Activated CD4-positive, alpha-beta T cell treated with anti-CD3 and anti-CD28 coated beads for 24 hours (primary cell): ENCODE data around the gene TFB1M.
A peak's percentile ranks its signal among the peaks of the same experiment; 100 is the strongest.
"Not testable (repeated sequence)": the region's sequence is repeated elsewhere in the genome, so short reads cannot be mapped to it uniquely, and the experiment has no call there.

Experiments used
- DNase-seq, 2 donors: peaks; one replicate each; pipeline ENCODE4 v3.0.0-alpha.2; 2020; ENCODE audit warnings: low read depth in 2 of 2

Gene TFB1M

DNA sequence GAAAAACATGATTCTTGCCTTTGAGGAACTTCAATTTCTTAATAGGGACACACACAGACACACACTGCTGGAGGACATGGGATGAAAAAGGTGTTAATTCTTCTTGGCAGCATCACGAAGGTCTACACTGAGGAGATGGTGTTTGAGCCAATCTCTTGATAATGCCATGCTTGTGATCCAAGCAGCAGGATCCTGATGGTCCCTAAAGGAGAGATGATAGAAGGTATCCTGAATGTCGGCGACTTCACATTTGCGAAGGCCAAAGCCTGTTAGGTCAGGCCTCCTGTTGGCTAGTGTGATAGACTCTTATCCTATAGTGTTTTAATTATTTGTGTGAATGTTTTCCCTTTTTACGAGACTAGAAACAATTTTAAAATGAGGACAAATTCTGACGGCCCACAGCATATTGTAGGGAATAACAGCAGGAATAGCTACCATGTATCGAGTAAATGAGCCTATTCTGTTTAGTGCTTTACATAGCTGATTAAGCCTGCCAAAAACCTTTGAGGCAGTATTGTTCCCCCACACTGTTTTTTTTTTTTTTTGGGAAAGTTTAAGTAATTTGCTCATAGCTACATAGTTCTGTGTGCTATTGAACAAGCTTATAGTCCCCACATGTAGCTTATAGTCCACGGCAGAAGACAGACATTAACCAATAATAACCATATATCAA lies 15.3 kb upstream of the TFB1M start:
- DNase-seq: no peak

DNA sequence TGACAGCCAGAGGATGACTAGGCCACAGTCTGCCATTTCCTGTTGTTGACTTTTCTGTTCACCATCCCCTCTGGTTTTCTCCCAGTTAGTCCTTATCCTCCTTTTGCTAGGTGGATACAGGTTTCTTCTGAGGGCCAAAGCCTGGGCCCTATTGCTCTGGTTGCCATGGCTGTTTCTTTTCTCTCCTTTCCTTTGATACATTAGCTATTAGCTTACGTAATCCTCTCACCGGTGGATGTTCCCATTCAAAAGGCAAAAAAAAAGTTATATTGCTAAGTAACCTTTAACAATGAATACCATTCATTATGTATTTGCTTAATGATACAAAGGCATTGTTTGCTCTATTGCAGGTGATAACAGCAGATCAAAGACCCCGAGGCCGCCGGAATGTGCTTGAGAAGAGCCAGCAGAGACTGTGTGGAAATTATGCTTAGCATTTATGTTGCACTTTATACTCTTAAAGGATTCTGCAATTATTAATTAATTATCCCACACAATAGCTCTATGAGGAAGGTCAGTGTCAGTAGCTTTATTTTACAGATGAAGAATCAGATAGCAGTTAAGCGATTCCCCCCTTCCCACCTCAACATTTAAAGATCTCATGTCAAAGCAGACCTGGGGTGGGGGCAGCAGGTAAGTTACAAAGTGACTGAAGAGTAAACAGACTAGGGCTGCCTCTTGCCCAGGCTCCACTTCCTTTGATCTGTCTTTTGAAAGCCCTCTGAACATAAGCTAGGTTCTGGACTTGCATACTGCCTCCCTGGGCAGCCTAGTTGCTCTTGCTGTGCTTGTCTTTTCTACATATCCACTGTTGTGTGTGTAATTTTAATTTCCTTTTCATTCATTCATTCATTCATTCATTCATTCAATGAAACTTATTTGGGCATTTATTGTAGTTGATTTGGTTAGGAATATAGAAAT lies 14.5 kb upstream of the TFB1M start:
- no peak for DNase-seq

DNA sequence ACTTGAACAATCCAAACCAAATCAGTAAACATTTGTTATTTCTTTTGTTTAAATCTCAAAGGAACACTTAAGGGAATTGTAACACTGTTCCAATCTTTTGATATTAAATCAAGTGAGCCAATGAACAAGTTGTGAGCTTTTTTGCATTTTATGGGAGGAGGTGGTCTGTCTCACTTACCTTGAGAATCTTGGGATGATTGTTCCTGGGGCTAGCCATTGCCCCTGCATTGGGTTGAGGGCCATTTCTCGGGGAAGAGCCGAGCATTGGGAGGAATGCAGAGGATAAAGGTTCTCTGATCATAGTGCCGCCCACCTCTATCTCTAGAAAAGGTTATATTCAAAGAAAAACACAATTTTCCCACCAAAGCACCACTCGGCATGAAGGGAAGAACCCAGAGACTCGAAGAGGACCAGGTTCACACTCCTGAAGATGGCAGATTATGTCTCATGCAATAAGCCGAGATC lies 13.8 kb upstream of the TFB1M start:
- no peak for DNase-seq

DNA sequence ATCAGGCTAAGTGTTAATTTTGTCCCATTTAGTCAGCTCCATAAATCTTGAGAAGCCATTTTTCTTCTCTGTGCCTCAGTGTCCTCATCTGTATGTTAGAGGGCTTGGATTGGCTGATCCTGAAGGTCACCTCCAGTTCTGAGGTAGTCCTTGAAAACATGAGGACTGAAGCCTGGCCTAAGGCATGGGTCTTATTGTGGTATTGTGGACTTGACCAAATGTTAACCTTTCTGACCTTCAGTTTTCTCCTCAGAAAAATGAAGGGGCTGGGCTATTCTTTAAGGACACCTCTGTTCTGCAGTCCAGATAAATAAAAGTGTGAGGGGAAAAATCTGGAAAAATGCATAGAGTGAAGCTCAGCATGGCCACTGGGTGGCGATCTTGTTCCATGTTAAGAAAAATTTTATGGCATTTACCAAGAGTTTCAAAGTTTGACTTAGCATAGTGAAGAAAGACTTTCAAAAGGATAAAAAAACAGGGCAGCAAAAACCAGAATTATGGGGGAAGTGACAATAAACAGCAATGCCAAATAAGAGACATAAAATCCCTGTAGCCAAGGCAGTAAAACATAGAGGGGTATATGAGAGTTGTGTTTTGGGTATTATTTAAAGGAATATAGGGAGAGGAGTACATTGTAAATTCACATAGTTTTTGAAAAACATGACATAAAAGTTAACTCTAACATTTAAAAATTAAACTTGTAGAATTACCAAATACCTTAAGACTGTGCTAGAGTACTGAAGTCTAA lies 13.2 kb upstream of the TFB1M start:
- peak; percentile 58 to 65 for DNase-seq

DNA sequence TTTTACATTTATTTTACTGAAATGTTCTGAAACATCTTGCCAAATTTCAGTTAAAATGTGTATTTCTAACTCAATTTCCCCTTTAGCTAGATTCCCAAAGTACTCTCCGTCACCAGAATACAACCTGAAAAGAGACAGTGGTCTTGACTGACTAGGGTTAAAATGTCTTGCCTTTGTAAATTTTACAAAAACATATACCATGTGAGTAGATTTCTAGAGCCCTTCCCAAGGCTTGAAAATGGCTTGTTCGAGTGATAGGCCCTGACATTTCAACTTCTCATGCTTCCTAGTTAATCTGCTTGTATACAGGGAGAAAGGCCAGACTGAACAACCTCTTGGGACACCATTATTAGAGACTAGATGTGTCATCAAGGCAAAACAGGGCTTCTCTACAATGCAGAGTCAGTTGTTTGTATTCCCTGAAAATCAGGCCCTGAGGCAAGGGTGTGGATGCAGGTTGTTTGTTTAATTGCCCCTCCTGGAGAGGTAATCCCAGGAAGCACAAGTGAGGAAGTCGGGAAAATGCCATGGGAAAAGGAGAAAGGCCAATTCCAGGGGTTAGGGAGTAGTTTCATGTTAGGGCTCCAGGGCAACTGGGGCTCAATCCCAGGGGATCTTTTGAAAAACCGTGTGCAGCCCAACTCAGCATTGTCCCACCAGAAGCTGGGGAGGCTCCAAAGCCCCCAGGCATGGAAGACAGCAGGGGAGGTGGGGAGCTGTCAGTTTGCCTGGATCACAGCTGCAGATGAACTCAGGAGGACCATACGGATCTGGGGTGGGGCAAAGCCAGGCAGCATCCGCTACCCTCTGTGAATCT lies 11.6 kb upstream of the TFB1M start:
- no peak for DNase-seq

DNA sequence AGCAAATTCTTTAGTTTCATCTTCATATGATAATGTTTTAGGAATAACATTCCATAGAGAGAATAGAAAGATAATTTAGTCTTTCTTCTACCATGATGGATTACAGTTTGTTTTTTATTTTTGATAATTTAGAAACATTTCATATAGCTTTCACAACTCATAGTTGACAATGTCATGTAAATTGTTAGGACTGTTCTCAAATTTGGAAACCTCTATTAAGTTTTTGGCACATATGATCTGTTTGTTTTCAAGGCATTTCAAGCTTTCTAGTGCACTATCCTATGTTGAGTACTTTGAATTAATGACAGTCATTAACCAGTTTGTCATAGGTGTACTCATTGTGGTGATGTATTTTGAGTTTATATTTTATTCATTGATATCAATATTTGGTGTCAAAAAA lies 10.7 kb upstream of the TFB1M start:
- DNase-seq: no peak

DNA sequence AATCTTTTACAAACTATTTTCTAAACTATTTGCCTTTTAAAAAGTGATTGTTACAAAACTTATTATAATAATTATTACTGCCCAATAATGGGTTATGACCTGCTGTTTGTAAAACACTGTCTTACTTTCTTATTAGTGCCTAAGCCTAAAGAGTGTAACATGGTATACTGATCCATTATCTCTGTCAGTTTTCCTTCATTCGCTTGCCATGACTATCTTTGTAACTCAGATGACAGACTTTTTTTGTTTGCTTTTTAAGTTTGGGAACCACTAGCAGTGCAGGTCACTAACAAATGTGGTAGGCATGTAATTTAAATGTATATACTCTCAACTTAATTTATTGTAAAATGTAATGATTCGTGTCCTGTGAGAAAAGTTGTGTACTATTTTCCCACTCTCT lies 9.9 kb upstream of the TFB1M start:
- no peak for DNase-seq

DNA sequence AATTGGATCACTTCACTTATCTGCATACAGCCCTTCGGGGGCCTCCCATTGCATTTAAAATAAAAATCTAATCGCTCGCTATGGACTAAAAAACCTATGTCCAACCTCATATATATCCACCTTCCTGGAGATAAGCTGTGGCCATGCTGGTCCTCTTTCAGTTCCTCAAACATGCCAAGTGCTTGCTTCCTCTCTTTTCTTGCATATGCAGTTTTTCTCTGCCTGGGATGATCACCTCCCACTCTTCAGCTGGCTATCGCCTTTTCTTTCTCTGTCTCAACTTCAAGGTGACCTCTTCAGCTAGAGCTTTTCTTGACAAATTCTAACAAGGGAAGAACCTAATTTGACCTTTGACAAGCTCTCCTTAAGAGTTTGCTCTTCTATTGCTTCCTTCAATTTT lies 5.6 kb upstream of the TFB1M start:
- no peak for DNase-seq

DNA sequence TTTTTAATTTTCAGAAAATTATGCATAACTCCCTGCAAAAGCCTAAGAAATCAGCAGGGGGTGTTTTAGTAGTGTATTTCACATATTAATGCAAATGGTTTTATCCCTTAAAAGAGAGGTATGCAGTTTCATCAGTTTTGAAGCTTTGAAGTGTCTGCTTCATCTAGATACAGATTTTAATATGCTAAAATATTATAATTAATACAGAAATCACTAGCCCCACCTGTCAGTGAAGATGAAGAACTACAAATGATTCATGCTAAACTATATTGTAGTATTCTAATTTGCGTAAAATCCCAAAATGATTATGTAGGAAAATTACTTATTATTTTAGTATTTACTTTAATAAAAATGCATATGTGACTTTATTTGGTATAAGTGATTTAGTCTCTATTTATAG lies 2.9 kb upstream of the TFB1M start:
- DNase-seq: no peak

DNA sequence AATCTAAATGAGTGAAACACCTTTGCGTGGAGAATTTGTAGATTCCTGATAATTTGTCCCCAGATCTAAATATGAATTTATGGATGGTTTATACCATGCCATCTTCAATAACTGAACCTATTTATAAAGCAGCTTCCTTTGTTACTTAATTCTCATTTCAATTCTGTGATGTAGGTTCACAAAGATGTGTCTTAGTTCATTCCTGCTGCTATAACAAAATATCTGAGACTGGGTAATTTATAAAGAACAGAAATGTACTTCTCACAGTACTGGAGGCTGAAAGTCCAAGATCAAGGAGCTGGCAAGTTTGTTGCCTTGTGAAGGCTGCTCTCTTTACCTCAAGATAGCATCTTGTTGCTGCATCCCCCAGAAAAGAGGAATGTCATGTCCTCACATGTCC lies 2.1 kb upstream of the TFB1M start:
- DNase-seq: no peak

DNA sequence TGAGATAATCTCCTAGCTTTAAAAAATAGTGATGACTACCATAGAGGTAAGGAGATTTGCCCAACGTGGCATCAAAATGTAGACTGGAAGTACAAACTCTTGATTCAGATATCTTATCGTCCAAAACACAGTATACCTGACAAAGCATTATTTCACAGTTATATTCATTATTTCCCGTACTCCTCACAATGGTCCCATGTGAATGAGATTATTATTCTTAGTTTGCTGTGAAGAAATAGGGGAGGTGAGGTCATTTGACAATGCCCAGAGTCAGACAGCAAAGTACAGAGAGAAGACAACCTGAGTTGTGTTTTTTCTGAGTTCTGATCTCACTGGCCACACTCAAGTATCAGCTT lies 1.2 kb upstream of the TFB1M start:
- DNase-seq: no peak

DNA sequence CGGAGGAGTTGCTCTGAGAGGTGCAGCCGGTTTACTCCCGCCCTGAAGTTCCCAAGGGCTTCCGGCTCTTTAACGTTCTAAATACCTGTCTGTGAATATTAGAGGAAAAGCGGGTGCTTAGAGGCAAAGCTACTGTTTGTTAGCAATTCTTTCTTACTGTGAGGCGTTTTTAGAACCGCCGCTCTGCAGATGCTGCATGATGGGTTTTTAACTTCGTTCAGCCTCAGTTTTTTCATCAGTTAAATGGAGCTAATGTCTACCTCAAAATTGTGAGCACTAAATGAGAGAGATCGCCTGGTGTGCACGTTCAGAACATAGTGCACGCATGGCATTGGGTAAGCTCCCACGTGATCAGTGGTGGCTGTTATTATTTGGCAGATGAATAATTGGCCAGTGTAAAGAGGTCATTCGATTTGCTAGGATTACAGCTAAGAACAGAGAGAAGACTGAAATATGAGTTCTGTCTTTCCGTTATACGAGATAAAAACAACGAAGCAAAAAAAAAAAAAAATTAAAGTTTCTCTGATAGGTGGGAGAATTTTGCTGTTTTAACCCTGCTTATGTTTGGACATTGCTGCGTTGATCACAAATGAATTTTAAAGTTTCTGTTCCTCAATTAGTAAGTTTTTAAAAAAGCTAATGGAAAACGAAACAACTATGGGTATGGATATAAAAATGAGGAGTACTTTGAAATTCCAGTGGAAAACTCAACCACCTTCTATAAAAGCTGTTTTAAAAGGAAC lies 660 bp upstream of the TFB1M start:
- DNase-seq: peak; percentile 37 to 39

DNA sequence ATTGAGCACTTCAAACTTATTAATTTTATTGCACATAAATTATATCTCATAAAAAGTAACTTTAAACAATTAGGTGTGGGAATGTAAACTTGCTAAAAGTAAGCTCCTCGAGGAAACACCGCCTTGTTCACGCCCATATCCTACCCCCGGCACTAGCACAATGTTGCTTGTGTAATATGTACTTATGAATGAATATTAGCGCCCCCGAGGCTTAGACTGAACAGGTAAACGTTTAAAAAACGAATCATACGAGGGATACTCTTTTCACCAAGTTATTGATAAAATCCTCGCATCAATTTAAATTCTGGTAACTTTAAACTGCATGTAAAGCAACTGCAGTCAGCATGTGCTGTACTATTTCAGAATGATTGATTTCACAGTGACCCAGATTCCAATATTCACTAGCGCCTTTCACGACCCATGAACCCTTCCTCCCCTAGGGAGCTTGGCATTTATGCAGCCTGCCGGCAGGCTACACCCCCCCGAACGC lies 637 bp downstream of the TFB1M start:
- DNase-seq: no peak

DNA sequence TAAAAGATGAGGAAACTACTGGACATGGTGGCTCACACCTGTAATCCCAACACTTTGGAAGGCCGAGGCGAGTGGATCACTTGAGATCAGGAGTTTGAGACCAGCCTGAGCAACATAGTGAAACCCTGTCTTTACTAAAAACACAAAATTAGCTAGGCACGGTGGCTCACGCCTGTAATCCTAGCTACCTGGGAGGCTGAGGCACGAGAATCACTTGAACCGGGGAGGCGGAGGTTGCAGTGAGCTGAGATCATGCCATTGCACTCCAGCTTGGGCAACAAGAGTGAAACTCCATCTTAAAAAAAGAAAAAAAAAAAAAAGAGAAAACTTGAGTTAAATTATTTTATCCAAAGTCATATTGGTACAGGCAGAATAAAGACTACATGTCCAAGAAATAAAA lies 1.3 kb downstream of the TFB1M start:
- DNase-seq: not testable (repeated sequence)

DNA sequence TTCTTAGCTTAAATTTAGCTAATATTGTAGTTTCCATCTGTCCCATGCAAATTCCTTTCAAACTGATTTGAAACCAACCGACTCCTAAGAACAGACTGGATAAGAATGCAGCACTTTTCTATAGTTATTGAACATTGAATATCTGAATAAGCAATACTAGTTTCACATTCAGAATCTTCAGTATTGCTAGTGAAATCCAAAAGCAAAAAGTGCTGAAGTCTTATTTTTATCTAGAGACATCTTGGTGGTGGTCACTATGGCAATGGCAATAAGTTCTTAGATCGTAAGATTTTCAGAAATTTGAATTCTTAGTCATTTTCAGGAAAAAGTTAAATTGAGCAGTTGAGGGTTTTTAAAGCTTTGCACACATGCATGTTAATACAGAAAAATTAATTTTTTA lies 2.7 kb downstream of the TFB1M start:
- no peak for DNase-seq

DNA sequence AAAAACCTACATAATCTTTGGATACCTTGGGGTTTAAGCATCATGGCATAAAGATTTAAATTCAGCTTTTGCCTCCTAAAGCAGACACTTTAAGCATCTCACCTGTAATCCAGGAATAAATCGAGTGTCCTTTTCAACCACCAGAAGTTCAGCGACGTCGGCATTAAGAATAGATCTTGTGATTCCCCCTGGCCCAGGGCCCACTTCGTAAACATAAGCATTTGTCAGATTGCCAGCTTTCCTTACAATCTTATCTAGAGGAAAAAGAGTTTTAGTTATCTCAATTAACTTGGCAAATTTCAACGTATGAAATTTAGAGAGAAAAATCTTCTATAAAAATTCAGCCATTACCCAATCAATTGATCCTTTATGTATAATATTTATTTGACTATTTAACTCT lies 3.2 kb downstream of the TFB1M start:
- no peak for DNase-seq

DNA sequence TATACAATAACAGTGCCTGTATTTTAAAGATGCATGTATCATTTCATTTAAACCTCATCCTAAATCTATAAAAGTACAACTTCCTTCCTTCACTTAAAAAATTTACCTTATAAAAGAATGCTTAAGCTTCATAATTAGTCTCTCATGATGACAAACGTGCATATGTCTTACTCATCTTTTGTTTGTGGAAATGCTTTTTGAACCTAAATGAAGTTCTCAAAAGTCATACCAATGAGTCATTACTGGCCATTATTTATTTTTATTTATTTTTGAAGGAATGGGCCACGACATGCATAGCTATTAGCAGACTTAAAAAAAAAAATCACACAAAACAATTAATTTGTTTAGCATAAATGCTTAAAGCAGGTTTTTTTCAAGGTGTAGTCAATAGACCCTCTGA lies 3.7 kb downstream of the TFB1M start:
- no peak for DNase-seq

DNA sequence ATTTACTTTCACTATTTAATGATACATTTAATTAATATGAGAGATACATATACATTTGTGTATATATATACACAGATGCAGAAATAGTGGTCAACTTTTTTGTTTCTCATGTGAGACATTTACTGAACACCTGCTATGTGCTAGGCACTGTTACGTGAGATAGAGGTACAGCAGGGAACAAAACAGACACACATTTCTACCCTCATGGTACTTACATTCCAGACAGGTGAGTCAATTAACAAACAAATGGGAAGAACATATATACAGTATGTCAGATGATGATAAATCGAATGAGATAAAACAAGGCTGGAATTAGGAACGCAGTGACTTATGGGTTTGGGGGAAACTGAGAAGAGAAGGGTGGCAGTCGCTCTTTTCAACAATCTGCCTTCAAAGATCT lies 5.1 kb downstream of the TFB1M start:
- no peak for DNase-seq

DNA sequence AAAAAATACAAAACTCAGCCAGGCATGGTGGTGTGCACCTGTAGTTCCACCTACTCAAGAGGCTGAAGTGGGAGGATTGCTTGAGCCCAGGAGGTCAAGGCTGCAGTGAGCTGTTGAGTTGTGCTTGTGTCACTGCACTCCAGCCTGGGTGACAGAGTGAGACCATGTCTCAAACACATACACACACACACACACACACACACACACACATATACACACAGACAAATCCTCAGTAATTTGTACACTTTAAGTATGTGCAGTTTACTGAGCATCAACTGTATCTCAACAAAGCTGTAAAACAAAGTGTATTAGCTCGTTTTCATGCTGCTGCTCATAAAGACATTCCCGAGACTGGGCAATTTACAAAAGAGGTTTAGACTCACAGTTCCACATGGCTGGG lies 7.3 kb downstream of the TFB1M start:
- DNase-seq: no peak

DNA sequence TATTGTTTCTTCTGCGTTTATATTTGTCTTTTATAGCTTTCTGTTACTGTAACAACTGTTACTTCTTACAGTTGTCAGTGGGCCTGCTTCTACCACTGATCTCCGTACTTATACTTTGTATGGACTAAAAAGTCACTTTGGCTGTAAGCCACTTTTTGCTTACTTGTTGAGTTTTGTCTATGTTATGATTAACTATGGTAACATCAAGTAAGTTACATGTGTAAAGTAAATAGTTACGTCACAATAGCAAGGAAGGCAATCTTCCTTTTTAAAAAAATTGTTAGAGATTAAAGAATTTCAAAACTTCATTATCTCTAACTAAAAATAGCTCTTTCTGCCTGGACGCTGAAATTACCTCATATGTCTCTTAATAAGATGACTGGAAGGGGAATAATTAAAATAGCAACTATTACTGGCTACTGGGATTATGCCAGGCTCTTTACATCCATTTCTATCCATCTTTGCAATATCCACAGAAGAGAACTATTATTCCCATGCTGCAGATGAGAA lies 10.9 kb downstream of the TFB1M start:
- DNase-seq: no peak

DNA sequence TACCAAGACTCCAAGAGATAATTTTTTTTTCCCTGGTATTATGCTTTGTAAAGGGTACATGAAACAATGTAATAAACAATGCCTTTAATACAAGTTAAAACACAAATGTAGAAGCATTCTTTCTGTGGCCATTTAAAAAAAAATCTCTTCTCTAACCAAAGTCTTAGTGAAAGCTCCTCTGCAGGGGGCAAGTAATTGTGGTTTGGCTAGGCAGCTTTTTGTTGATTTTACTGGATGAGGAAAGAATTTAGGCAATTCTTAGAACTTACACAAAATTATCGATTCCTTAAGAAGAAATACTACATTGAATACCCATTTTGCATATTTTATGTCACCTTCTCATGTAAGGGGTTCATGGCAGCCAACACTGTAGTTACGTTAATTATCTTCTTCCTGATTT lies 12.4 kb downstream of the TFB1M start:
- no peak for DNase-seq
